Measurements from ENCODE around the gene FEN1. TPM values are rescaled to one million over a fixed set of nuclear protein-coding genes. Genes with fewer than 3 reads are reported as not detected.

The FEN1 gene
- total and polyA plus RNA-seq, 2 of the 13 experiments (the other 11 are each of a cell fraction or from before 2014, with no cell fraction given): 12.4 to 102 TPM

DNA sequence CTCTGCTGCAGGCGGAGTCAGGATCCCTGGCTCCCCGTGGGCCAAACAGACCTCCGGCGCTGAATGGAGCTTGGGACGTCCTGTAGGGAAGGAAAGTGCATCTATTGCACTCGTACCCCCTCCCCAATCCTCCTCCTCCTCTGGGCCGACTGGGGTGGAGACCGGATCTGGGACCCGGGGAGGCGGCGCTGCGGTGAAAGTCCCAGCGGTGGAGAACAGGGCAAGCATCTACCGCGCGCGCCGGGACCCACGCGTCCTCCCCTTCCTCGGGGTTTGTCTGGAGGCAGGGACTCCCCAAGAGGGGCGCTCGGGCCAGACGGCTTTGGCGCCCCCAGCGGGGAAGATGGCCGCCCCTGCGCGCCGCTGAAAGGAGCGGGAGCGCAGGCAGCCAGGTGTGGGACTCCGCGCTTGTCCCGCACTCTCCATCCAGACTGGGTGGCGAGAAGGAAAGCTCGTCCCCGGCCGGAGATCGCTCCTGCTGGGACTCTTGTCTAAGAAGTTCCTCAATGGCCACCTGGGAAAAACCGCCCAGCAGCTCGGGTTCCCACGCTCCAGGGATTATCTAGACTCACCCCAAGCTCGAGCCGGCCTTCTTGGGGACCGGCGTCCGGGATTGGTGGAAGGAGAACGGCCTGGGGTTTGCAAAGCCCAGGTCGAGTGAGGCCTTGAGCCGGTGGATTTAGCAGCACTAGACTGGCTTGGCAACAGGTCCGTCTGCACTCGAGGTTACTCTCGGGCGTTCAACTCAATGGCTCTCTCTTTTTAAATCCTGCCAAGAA is 36.1 kb downstream of the FEN1 start (continued):
- TF ChIP-seq, protein P1, sequence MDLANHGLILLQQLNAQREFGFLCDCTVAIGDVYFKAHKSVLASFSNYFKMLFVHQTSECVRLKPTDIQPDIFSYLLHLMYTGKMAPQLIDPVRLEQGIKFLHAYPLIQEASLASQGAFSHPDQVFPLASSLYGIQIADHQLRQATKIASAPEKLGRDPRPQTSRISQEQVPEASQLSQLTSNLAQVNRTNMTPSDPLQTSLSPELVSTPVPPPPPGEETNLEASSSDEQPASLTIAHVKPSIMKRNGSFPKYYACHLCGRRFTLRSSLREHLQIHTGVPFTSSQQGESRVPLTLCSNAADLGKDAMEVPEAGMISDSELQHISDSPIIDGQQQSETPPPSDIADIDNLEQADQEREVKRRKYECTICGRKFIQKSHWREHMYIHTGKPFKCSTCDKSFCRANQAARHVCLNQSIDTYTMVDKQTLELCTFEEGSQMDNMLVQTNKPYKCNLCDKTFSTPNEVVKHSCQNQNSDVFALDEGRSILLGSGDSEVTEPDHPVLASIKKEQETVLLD (CRISPR knock-in tag; IDR thresholded peaks at IDR 0.05; ENCODE audit: low read depth): no peak
- TF ChIP-seq MLLT10 (CRISPR knock-in tag; IDR thresholded peaks at IDR 0.05) (no peak), ZNF251 (CRISPR knock-in tag; IDR thresholded peaks at IDR 0.05) (no peak), KAT7 (CRISPR knock-in tag; IDR thresholded peaks at IDR 0.05; ENCODE audit: borderline replicate concordance) (0 out of 2 replicates have a peak, but pooled peaks have one; percentile 34), GTF3A (CRISPR knock-in tag; conservative IDR thresholded peaks at IDR 0.05) (no peak), ZKSCAN8 (CRISPR knock-in tag; IDR thresholded peaks at IDR 0.05; ENCODE audit: borderline replicate concordance) (no peak), JUND (CRISPR knock-in tag; IDR thresholded peaks at IDR 0.05) (no peak), KDM4B (CRISPR knock-in tag; IDR thresholded peaks at IDR 0.05) (no peak), GLI4 (CRISPR knock-in tag; IDR thresholded peaks at IDR 0.05; ENCODE audit: borderline replicate concordance) (no peak), CEBPB (IDR thresholded peaks at IDR 0.05; ENCODE audit: borderline replicate concordance, low read depth, low read length) (no peak), ZNF691 (CRISPR knock-in tag; IDR thresholded peaks at IDR 0.05; ENCODE audit: borderline replicate concordance, low read depth) (no peak), ZNF34 (CRISPR knock-in tag; IDR thresholded peaks at IDR 0.05; ENCODE audit: borderline replicate concordance) (no peak), GATAD2A (CRISPR knock-in tag; IDR thresholded peaks at IDR 0.05) (peak; percentile 44; the same call in 1 of the 2 replicates), NR2C2 (CRISPR knock-in tag; IDR thresholded peaks at IDR 0.05; ENCODE audit: borderline replicate concordance) (no peak), GATA4 (IDR thresholded peaks at IDR 0.05; ENCODE audit: borderline replicate concordance, low read depth) (no peak), ZBTB4 (CRISPR knock-in tag; IDR thresholded peaks at IDR 0.05; ENCODE audit: borderline replicate concordance) (no peak), TAF1 (CRISPR knock-in tag; IDR thresholded peaks at IDR 0.05) (0 out of 2 replicates have a peak, but pooled peaks have one; percentile 23), YEATS4 (CRISPR knock-in tag; IDR thresholded peaks at IDR 0.05; ENCODE audit: borderline replicate concordance) (no peak)
- TF ChIP-seq, protein P2, sequence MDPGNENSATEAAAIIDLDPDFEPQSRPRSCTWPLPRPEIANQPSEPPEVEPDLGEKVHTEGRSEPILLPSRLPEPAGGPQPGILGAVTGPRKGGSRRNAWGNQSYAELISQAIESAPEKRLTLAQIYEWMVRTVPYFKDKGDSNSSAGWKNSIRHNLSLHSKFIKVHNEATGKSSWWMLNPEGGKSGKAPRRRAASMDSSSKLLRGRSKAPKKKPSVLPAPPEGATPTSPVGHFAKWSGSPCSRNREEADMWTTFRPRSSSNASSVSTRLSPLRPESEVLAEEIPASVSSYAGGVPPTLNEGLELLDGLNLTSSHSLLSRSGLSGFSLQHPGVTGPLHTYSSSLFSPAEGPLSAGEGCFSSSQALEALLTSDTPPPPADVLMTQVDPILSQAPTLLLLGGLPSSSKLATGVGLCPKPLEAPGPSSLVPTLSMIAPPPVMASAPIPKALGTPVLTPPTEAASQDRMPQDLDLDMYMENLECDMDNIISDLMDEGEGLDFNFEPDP (CRISPR knock-in tag; conservative IDR thresholded peaks at IDR 0.05): no peak
- TF ChIP-seq, protein P3, sequence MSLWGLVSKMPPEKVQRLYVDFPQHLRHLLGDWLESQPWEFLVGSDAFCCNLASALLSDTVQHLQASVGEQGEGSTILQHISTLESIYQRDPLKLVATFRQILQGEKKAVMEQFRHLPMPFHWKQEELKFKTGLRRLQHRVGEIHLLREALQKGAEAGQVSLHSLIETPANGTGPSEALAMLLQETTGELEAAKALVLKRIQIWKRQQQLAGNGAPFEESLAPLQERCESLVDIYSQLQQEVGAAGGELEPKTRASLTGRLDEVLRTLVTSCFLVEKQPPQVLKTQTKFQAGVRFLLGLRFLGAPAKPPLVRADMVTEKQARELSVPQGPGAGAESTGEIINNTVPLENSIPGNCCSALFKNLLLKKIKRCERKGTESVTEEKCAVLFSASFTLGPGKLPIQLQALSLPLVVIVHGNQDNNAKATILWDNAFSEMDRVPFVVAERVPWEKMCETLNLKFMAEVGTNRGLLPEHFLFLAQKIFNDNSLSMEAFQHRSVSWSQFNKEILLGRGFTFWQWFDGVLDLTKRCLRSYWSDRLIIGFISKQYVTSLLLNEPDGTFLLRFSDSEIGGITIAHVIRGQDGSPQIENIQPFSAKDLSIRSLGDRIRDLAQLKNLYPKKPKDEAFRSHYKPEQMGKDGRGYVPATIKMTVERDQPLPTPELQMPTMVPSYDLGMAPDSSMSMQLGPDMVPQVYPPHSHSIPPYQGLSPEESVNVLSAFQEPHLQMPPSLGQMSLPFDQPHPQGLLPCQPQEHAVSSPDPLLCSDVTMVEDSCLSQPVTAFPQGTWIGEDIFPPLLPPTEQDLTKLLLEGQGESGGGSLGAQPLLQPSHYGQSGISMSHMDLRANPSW (CRISPR knock-in tag; IDR thresholded peaks at IDR 0.05; ENCODE audit: borderline replicate concordance): no peak
